GM12891 (cell line): ENCODE measurements around the gene PDE6B.

ENCODE experiments used
- POLR2AphosphoS5 ChIP-seq: IDR thresholded peaks from 2 replicates; pipeline ENCODE4 v1.6.1; 2011; ENCODE audit warnings: low read depth, low read length, control low read depth
- POU2F2 ChIP-seq: IDR thresholded peaks from 2 replicates; pipeline ENCODE4 v1.6.1; 2011; ENCODE audit warnings: low read depth, mild to moderate bottlenecking, control low read depth, low read length, moderate library complexity
- TAF1 ChIP-seq: IDR thresholded peaks from 2 replicates; pipeline ENCODE4 v1.6.1; 2011; ENCODE audit warnings: low read depth, low read length, control low read depth

DNA sequence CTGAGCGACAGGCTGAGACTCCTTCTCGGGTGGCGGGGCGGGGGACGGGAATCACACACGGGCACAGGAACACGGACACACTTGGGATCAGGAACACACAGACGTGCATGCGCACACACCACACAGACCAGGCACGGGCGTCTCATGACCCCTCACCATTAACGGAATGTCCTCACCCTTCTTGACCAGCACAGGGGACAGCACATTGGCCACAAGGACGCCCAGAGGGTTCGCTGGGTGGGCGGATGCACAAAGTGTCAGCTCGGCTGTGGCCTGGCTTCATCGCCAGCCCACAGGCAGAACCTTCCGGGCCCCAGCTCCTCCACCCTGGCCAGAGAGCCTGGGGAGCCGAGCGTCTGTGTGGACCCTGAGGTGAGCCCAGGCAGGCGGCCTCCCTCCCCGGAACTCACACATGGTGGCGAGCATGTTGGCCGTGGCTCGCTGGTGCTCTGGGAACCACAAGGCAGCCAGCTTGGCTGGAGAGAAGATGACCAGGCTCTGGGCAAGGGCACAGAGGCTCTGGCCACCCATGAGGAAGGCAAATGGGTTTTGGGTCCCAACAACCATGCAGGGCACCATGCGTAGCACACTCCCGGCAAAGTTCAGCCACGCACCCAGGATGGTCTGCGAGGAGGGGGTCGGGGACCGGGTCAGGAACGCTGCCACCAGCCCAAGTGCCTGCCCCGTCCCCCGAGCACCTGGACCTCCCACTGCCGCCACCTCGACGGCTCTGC lies 60.5 kb downstream of the PDE6B start:
- TF ChIP-seq POLR2AphosphoS5: no peak
- no peak for TF ChIP-seq POU2F2
- TF ChIP-seq TAF1: no peak
